ES-I3 (cell line): ENCODE measurements around the gene EIF3A.

Experiments
- H3K36me3 ChIP-seq: 2 replicates; pipeline ENCODE4 v1.6.1; 2013; ENCODE audit warnings: mild to moderate bottlenecking, low read length, control low read depth, moderate library complexity; ENCODE audit not compliant: insufficient read depth
- H3K4me1 ChIP-seq: 2 replicates; pipeline ENCODE4 v1.6.1; 2013; ENCODE audit warnings: mild to moderate bottlenecking, control low read depth, low read length; ENCODE audit not compliant: insufficient read depth
- H3K9ac ChIP-seq: 2 replicates; pipeline ENCODE4 v1.6.1; 2013; ENCODE audit warnings: low read depth, mild to moderate bottlenecking, low read length, moderate library complexity
- H3K9me3 ChIP-seq: 2 replicates; pipeline ENCODE4 v1.6.1; 2013; ENCODE audit warnings: mild to moderate bottlenecking, low read length, moderate library complexity; ENCODE audit not compliant: control insufficient read depth, insufficient read depth

Gene EIF3A

GRCh38 chr10:119084896-119085295 lies 4.3 kb upstream of the EIF3A start:
- no peaks in the 10 kb centered on the region for H3K4me1 ChIP-seq
- no peaks in the 10 kb centered on the region for H3K36me3 ChIP-seq
- no peaks in the 10 kb centered on the region for H3K9me3 ChIP-seq
- H3K9ac ChIP-seq, result no peak overlapping the region

GRCh38 chr10:119079599-119080520 lies 757 bp downstream of the EIF3A start:
- H3K36me3 ChIP-seq, result no peaks in the 10 kb centered on the region
- H3K9me3 ChIP-seq, result no peaks in the 10 kb centered on the region
- H3K4me1 ChIP-seq, result no peaks in the 10 kb centered on the region

GRCh38 chr10:119078422-119079179 lies 2.0 kb downstream of the EIF3A start:
- Histone ChIP-seq H3K36me3 (no peaks in the 10 kb centered on the region), H3K4me1 (no peaks in the 10 kb centered on the region), H3K9me3 (no peaks in the 10 kb centered on the region), H3K9ac (peak overlapping the region; percentile 89)

More at GRCh38 chr10:119079599-119080520, 757 bp downstream of the EIF3A start:
- H3K9ac ChIP-seq, result peak overlapping the region; percentile 89

- H3K9me3 ChIP-seq, result no peaks in the 10 kb centered on the region
- H3K9ac ChIP-seq, result no peak overlapping the region
- peaks cover 22% of the 10 kb centered on the region for H3K36me3 ChIP-seq
- H3K4me1 ChIP-seq, result no peaks in the 10 kb centered on the region
Measured at GRCh38 chr10:119073584-119073983, 7.0 kb downstream of the EIF3A start.

GRCh38 chr10:119070395-119071165 lies 10.0 kb downstream of the EIF3A start:
- Histone ChIP-seq H3K36me3 (peaks cover 33% of the 10 kb centered on the region), H3K9me3 (no peaks in the 10 kb centered on the region), H3K4me1 (no peaks in the 10 kb centered on the region), H3K9ac (no peak overlapping the region)

GRCh38 chr10:119061926-119062325 lies 18.7 kb downstream of the EIF3A start:
- no peak overlapping the region for H3K9ac ChIP-seq
- peaks cover 60% of the 10 kb centered on the region for H3K36me3 ChIP-seq
- no peaks in the 10 kb centered on the region for H3K9me3 ChIP-seq
- no peaks in the 10 kb centered on the region for H3K4me1 ChIP-seq

GRCh38 chr10:119061352-119061751 lies 19.3 kb downstream of the EIF3A start:
- no peak overlapping the region for H3K9ac ChIP-seq
- no peaks in the 10 kb centered on the region for H3K4me1 ChIP-seq
- no peaks in the 10 kb centered on the region for H3K9me3 ChIP-seq
- H3K36me3 ChIP-seq, result peaks cover 63% of the 10 kb centered on the region

- Histone ChIP-seq H3K9me3 (no peaks in the 10 kb centered on the region), H3K36me3 (peaks cover 61% of the 10 kb centered on the region), H3K9ac (no peak overlapping the region), H3K4me1 (no peaks in the 10 kb centered on the region)
Measured at GRCh38 chr10:119060107-119060506, 20.5 kb downstream of the EIF3A start.

- Histone ChIP-seq H3K9ac (no peak overlapping the region), H3K36me3 (peaks cover 59% of the 10 kb centered on the region), H3K9me3 (no peaks in the 10 kb centered on the region), H3K4me1 (no peaks in the 10 kb centered on the region)
Measured at GRCh38 chr10:119059557-119059956, 21.1 kb downstream of the EIF3A start.

GRCh38 chr10:119058010-119058409 lies 22.6 kb downstream of the EIF3A start:
- Histone ChIP-seq H3K36me3 (peaks cover 57% of the 10 kb centered on the region), H3K4me1 (no peaks in the 10 kb centered on the region), H3K9me3 (no peaks in the 10 kb centered on the region), H3K9ac (no peak overlapping the region)

- Histone ChIP-seq H3K9ac (no peak overlapping the region), H3K4me1 (no peaks in the 10 kb centered on the region), H3K36me3 (peaks cover 77% of the 10 kb centered on the region), H3K9me3 (no peaks in the 10 kb centered on the region)
Measured at GRCh38 chr10:119055472-119055871, 25.1 kb downstream of the EIF3A start.

GRCh38 chr10:119051775-119052174 lies 28.8 kb downstream of the EIF3A start:
- Histone ChIP-seq H3K9ac (no peak overlapping the region), H3K9me3 (no peaks in the 10 kb centered on the region), H3K4me1 (no peaks in the 10 kb centered on the region), H3K36me3 (peaks cover 68% of the 10 kb centered on the region)

- H3K36me3 ChIP-seq, result peaks cover 73% of the 10 kb centered on the region
Measured at GRCh38 chr10:119049777-119050176, 30.8 kb downstream of the EIF3A start.

GRCh38 chr10:119049361-119049760 lies 31.3 kb downstream of the EIF3A start:
- peaks cover 70% of the 10 kb centered on the region for H3K36me3 ChIP-seq
- no peak overlapping the region for H3K9ac ChIP-seq
- H3K9me3 ChIP-seq, result no peaks in the 10 kb centered on the region
- no peaks in the 10 kb centered on the region for H3K4me1 ChIP-seq

More at GRCh38 chr10:119049777-119050176, 30.8 kb downstream of the EIF3A start:
- Histone ChIP-seq H3K4me1 (no peaks in the 10 kb centered on the region), H3K9ac (no peak overlapping the region), H3K9me3 (no peaks in the 10 kb centered on the region)
